Stimulated activated CD8-positive, alpha-beta memory T cell treated with anti-CD3 and anti-CD28 coated beads, Interleukin-15, amount 100 ng/mL, for 24 hours (primary cell): Measurements from ENCODE around the gene CALB2.

Experiments used
- DNase-seq: peaks from one replicate; pipeline ENCODE4 v3.0.0-alpha.2; 2020; ENCODE audit warnings: low read depth

Gene CALB2

GRCh38 chr16:71426069-71426879 is 67.8 kb downstream of the CALB2 start:
- DNase-seq = no peak

GRCh38 chr16:71426880-71427615 is 68.5 kb downstream of the CALB2 start:
- no peak for DNase-seq

GRCh38 chr16:71428385-71428784 is 69.9 kb downstream of the CALB2 start:
- no peak for DNase-seq

DNA sequence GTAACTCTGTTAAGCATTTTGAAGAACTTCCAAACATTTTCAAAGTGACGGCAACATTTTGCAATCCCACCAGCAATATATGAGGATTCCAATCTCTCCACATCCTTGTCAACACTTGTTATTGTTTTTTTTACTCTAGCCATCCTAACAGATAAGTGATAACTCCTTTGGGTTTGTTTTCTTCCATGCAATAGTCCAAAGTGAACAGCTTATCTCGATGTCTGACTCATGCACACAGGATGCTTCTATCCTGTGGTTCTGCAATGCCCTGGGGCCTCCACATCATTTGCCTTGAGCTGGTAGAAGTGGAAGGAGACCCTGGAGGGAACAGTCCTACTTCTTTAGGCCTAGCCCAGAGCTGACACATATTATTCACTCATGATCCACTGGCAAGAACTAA is 70.4 kb downstream of the CALB2 start:
- DNase-seq = no peak

DNA sequence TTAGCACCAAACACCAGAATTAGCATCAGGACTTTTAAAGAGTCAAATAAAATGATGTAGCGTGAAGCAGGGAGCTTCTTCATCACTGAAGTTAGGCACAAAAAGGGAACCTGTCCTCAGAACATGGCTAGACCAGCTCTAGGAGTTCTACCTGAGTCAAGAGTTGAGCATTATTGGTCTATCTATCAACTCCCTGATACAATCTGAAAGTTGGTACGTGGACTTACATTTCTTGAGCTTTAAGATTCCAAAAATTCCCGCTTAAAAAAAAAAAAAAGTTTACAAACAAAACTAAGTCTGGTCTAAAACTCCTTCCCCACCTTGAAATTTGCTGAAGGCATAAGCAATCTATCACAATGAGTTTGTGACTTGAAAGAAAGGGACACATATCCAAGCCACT is 71.1 kb downstream of the CALB2 start:
- DNase-seq = no peak

GRCh38 chr16:71430744-71431143 is 72.2 kb downstream of the CALB2 start:
- DNase-seq = no peak

DNA sequence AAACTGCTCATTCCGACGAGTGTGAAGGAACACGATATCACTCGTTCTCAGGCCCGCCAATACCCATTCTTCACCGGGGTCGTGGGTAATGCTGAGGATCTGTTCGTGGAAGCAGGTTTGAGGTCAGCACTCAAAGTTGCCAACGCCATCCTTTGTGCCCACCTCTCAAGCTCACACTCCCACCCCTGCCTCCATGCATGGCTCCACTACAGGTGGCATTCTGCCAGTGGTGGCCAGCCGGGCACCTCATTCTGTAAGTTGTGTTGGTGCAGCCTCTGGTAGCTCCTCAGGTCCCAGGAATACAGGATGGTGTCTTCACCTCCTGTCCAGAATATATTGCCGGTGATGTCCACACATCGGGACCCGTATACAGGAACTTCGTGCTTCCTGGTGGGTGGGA is 72.7 kb downstream of the CALB2 start:
- no peak for DNase-seq

- no peak for DNase-seq
Observed at GRCh38 chr16:71431991-71432390, 73.5 kb downstream of the CALB2 start.

DNA sequence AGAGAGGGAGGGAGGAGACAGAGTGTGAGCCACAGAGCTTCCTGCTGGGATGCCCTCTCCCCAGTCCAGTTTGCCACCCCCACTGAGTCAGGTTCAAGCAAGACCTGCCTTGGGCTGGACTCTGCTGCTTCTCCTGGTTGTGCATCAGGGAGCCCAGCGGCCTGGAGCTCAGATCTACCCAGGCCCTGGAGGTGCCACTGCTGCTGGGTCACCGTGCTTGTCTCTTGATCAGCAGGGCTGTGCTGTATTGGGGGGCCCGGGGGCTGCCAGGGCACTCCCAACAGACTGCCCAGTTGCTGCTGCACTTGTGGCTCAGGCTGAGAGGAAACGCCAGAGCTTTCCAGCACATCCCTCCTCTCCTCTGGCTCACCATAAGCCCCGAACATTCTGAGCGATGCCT is 74.4 kb downstream of the CALB2 start:
- no peak for DNase-seq

- no peak for DNase-seq
Observed at GRCh38 chr16:71436473-71436872, 78.0 kb downstream of the CALB2 start.

- no peak for DNase-seq
Observed at GRCh38 chr16:71439523-71439922, 81.0 kb downstream of the CALB2 start.
